Smooth muscle cell (in vitro differentiated cells): Measurements from ENCODE around the gene SEPTIN2. TPM values are rescaled to one million over a fixed set of nuclear protein-coding genes. Genes with fewer than 3 reads are reported as not detected.

Experiments used
- DNase-seq: peaks from one replicate; lab custom pipeline; 2025; ENCODE audit not compliant: unreplicated experiment; lab: John Stamatoyannopoulos, UW
- H2AFZ ChIP-seq: fragments of 200-600 bp; sonication (generic); 2 replicates; pipeline ENCODE4 v1.6.0; 2016; ENCODE audit warnings: antibody characterized with exemption, low read depth, mild to moderate bottlenecking
- H3F3A ChIP-seq: fragments of 200-600 bp; sonication (generic); 2 replicates; pipeline ENCODE4 v1.6.0; 2017; ENCODE audit warnings: antibody characterized with exemption, low read depth
- H3K27ac ChIP-seq: fragments of 200-600 bp; sonication (generic); 2 replicates; pipeline ENCODE4 v1.5.1; 2016; ENCODE audit warnings: low read depth, mild to moderate bottlenecking
- H3K27me3 ChIP-seq: fragments of 200-600 bp; sonication (generic); 2 replicates; pipeline ENCODE4 v1.6.1; 2016; ENCODE audit warnings: low read depth, mild to moderate bottlenecking
- H3K36me3 ChIP-seq: fragments of 200-600 bp; sonication (generic); 2 replicates; pipeline ENCODE4 v1.5.1; 2016; ENCODE audit warnings: low read depth
- H3K4me1 ChIP-seq: fragments of 200-600 bp; sonication (generic); 2 replicates; pipeline ENCODE4 v1.5.1; 2016; ENCODE audit warnings: low read depth
- H3K4me2 ChIP-seq: fragments of 200-600 bp; sonication (generic); 2 replicates; pipeline ENCODE4 v1.6.0; 2016; ENCODE audit warnings: mild to moderate bottlenecking
- H3K4me3 ChIP-seq: fragments of 200-600 bp; sonication (generic); 2 replicates; pipeline ENCODE4 v1.5.1; 2016; ENCODE audit warnings: mild to moderate bottlenecking
- H3K79me2 ChIP-seq: fragments of 200-600 bp; sonication (generic); 2 replicates; pipeline ENCODE4 v1.6.0; 2016; ENCODE audit warnings: low read depth, mild to moderate bottlenecking
- H3K9ac ChIP-seq: fragments of 200-600 bp; sonication (generic); 2 replicates; pipeline ENCODE4 v1.6.0; 2016; ENCODE audit warnings: low read depth
- H3K9me3 ChIP-seq: fragments of 200-600 bp; sonication (generic); replicated peaks from 2 replicates; pipeline ENCODE4 v1.5.1; 2016; ENCODE audit warnings: low read depth
- H4K20me1 ChIP-seq: fragments of 200-600 bp; sonication (generic); 2 replicates; pipeline ENCODE4 v1.6.0; 2016; ENCODE audit warnings: low read depth
- CTCF ChIP-seq: fragments of 200-600 bp; sonication (generic); IDR thresholded peaks from 2 replicates; pipeline ENCODE4 v1.5.1; 2017; ENCODE audit warnings: borderline replicate concordance, mild to moderate bottlenecking, antibody characterized with exemption; ENCODE audit not compliant: insufficient read depth, poor library complexity, severe bottlenecking
- WGBS: methylation state at CpG from one replicate; pipeline ENCODE4 v1.1.7; 2016; ENCODE audit warnings: low lambda C conversion rate; 5-methylcytosine and 5-hydroxymethylcytosine counted together
- polyA plus RNA-seq: library from polyadenylated mRNA; unstranded; fragments of >200 nt; fragmentation: Nextera tagmentation; extraction: Ambion mirVana; gene quantifications from 2 replicates; pipeline ENCODE4 v1.2.1, GENCODE V29; 2016
- total RNA-seq: library from RNA; depleted of rRNA; stranded (reverse); fragments of >200 nt; gene quantifications from 2 replicates; pipeline ENCODE4 v1.2.3, GENCODE V29; 2014

Gene SEPTIN2
- total and polyA plus RNA-seq, 2 experiments from 2014 or later, result 344 to 443 TPM

DNA sequence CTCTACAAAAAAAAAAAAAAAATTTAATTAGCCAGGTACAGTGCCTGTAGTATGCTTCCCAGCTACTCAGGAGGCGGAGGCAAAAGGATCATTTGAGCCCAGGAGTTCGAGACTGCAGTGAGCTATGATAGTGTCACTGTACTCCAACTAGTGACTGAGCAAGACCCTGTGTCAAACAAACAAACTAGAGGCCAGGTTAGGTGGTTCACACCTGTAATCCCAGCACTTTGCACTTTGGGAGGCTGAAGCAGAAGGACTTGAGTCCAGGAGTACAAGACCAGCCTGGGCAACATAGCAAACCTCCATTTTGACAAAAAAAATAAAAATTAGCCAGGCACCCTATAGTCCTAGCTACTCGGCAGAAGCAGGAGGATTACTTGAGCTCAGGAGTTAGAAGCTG lies 13.6 kb upstream of the SEPTIN2 start:
- no peak overlapping the region for H3K27ac ChIP-seq
- no peak overlapping the region for H3K4me3 ChIP-seq
- no peaks in the 10 kb centered on the region for H3K9me3 ChIP-seq
- no peak overlapping the region for H2AFZ ChIP-seq
- H4K20me1 ChIP-seq, result peaks cover 99% of the 10 kb centered on the region
- no peaks in the 10 kb centered on the region for H3K4me1 ChIP-seq
- no peak overlapping the region for H3K4me2 ChIP-seq
- no peaks in the 10 kb centered on the region for H3K27me3 ChIP-seq
- WGBS, result 93% methylated on average over 3 of the region's 3 CpGs
- no peak for DNase-seq
- no peak for TF ChIP-seq CTCF
- H3K79me2 ChIP-seq, result peaks cover 100% of the 10 kb centered on the region
- H3K36me3 ChIP-seq, result no peaks in the 10 kb centered on the region
- no peak overlapping the region for H3K9ac ChIP-seq
- no peaks in the 10 kb centered on the region for H3F3A ChIP-seq

- no peaks in the 10 kb centered on the region for H3K4me1 ChIP-seq
- no peak for DNase-seq
- no peaks in the 10 kb centered on the region for H3K27me3 ChIP-seq
- TF ChIP-seq CTCF, result no peak
- H3K36me3 ChIP-seq, result no peaks in the 10 kb centered on the region
- WGBS, result 82% methylated on average over 13 of the region's 13 CpGs
- H2AFZ ChIP-seq, result no peak overlapping the region
- no peak overlapping the region for H3K27ac ChIP-seq
- no peaks in the 10 kb centered on the region for H3K9me3 ChIP-seq
- H3K4me3 ChIP-seq, result no peak overlapping the region
- H3K79me2 ChIP-seq, result peaks cover 100% of the 10 kb centered on the region
- no peaks in the 10 kb centered on the region for H3F3A ChIP-seq
- H3K9ac ChIP-seq, result no peak overlapping the region
- peaks cover 100% of the 10 kb centered on the region for H4K20me1 ChIP-seq
- H3K4me2 ChIP-seq, result no peak overlapping the region
Measured at GRCh38 chr2:241302759-241303651, 12.7 kb upstream of the SEPTIN2 start.

- H3K9me3 ChIP-seq, result no peaks in the 10 kb centered on the region
- H2AFZ ChIP-seq, result no peak overlapping the region
- no peaks in the 10 kb centered on the region for H3K4me1 ChIP-seq
- H4K20me1 ChIP-seq, result peaks cover 100% of the 10 kb centered on the region
- H3K27me3 ChIP-seq, result no peaks in the 10 kb centered on the region
- H3K27ac ChIP-seq, result no peak overlapping the region
- H3K4me3 ChIP-seq, result no peak overlapping the region
- no peak overlapping the region for H3K4me2 ChIP-seq
- DNase-seq, result no peak
- peaks cover 100% of the 10 kb centered on the region for H3K79me2 ChIP-seq
- no peaks in the 10 kb centered on the region for H3K36me3 ChIP-seq
- no peaks in the 10 kb centered on the region for H3F3A ChIP-seq
- TF ChIP-seq CTCF, result no peak
- WGBS, result 94% methylated on average over 5 of the region's 5 CpGs
- no peak overlapping the region for H3K9ac ChIP-seq
Measured at GRCh38 chr2:241304039-241304670, 11.6 kb upstream of the SEPTIN2 start.
